MM.1S (cell line): Measurements from ENCODE around the gene GDPD5.

Source experiments
- DNase-seq: peaks from one replicate; pipeline ENCODE4 v3.0.0-alpha.2; 2015
- H2AFZ ChIP-seq: fragments of 300-600 bp; sonication (generic); 2 replicates; pipeline ENCODE4 v1.6.0; 2016; ENCODE audit warnings: antibody characterized with exemption, low read length
- H3F3A ChIP-seq: fragments of 300-600 bp; sonication (generic); 2 replicates; pipeline ENCODE4 v1.6.1; 2016; ENCODE audit warnings: mild to moderate bottlenecking, antibody characterized with exemption, low read length, moderate library complexity, mixed read lengths; ENCODE audit not compliant: insufficient read depth
- H3K27ac ChIP-seq: fragments of 300-600 bp; sonication (generic); 2 replicates; pipeline ENCODE4 v1.5.1; 2016; ENCODE audit warnings: mild to moderate bottlenecking, low read length
- H3K27me3 ChIP-seq: fragments of 300-600 bp; sonication (generic); replicated peaks from 2 replicates; pipeline ENCODE4 v1.6.0; 2016; ENCODE audit warnings: low read length; ENCODE audit not compliant: insufficient read depth
- H3K36me3 ChIP-seq: fragments of 300-600 bp; sonication (generic); replicated peaks from 2 replicates; pipeline ENCODE4 v1.6.1; 2016; ENCODE audit warnings: mild to moderate bottlenecking, low read length, mixed read lengths; ENCODE audit not compliant: insufficient read depth
- H3K4me1 ChIP-seq: fragments of 300-600 bp; sonication (generic); 2 replicates; pipeline ENCODE4 v1.6.1; 2016; ENCODE audit warnings: low read length, mixed read lengths
- H3K4me2 ChIP-seq: fragments of 300-600 bp; sonication (generic); 2 replicates; pipeline ENCODE4 v1.6.0; 2016; ENCODE audit warnings: low read depth, low read length
- H3K4me3 ChIP-seq: fragments of 300-600 bp; sonication (generic); 2 replicates; pipeline ENCODE4 v1.5.1; 2016; ENCODE audit warnings: low read length, mixed read lengths
- H3K79me2 ChIP-seq: fragments of 300-600 bp; sonication (generic); 2 replicates; pipeline ENCODE4 v1.6.1; 2016; ENCODE audit warnings: mixed run types, low read length, mixed read lengths
- H3K9ac ChIP-seq: fragments of 300-600 bp; sonication (generic); 2 replicates; pipeline ENCODE4 v1.6.1; 2016; ENCODE audit warnings: low read length, mixed read lengths
- H3K9me2 ChIP-seq: fragments of 300-600 bp; sonication (generic); replicated peaks from 2 replicates; pipeline ENCODE4 v1.6.1; 2016; ENCODE audit warnings: mild to moderate bottlenecking, low read length, mixed read lengths; ENCODE audit not compliant: insufficient read depth
- H3K9me3 ChIP-seq: fragments of 300-600 bp; sonication (generic); replicated peaks from 2 replicates; pipeline ENCODE4 v1.6.1; 2016; ENCODE audit warnings: mild to moderate bottlenecking, low read length, mixed read lengths; ENCODE audit not compliant: insufficient read depth
- H4K20me1 ChIP-seq: fragments of 300-600 bp; sonication (generic); 2 replicates; pipeline ENCODE4 v1.6.1; 2016; ENCODE audit warnings: mild to moderate bottlenecking, low read length, moderate library complexity, mixed read lengths; ENCODE audit not compliant: insufficient read depth
- EZH2 ChIP-seq: fragments of 300-600 bp; sonication (generic); optimal IDR thresholded peaks from 2 replicates; pipeline ENCODE3; 2017; ENCODE audit warnings: low read depth, mild to moderate bottlenecking, antibody characterized with exemption, low read length, mixed read lengths
- EZH2phosphoT487 ChIP-seq: fragments of 300-600 bp; sonication (generic); IDR thresholded peaks from 2 replicates; pipeline ENCODE4 v1.6.1; 2018; ENCODE audit warnings: antibody characterized with exemption, low read length
- TF ChIP-seq, protein P1 (sequence below): fragments of 300-600 bp; sonication (generic); IDR thresholded peaks from 2 replicates; pipeline ENCODE4 v1.5.1; 2016; ENCODE audit warnings: antibody characterized with exemption, low read length, mixed read lengths

The GDPD5 gene

DNA sequence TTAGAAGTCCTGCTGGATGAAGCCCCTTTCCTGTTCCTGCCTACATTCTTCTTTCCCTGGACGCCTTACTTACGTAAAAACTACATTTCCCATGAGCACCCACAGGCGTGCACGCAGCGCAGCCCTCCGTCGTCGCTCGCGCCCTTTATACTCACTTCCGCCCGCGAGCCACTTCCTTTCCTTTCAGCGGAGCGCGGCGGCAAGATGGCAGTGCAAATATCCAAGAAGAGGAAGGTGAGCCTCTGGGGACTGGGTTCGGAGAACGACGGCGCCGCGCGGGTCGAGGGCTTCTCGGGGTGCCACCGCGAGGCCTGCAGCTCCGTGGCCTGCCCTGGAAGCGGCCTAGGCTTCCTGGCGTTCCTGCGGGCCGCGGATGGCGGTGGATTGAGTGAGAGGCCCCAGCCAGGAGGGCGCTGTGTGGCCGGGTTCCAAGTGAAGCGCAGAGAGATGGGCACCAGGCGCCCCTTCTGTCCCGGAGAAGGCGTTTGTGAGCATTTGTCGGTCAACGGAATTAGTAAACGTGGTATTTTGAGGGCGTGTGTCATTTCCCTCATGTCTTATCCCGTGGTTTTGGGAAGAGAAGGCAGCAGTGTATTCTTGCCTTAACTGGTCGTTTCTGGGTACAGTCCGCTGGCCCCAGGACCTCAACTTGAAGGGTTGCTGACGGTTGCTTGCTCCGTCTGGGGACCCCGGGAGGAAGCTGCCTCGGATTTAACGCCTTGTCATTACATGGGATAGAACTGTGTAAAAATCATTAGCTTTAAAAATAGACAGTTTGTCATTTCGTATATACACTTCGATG is 126.2 kb downstream of the GDPD5 start, which contains the start of gene RPS3:
RPS3 (plus strand) TSS at position 175 of the 802 bp plus-strand sequence; CDS start at position 205, 30 bp downstream.
- TF ChIP-seq, protein P1, sequence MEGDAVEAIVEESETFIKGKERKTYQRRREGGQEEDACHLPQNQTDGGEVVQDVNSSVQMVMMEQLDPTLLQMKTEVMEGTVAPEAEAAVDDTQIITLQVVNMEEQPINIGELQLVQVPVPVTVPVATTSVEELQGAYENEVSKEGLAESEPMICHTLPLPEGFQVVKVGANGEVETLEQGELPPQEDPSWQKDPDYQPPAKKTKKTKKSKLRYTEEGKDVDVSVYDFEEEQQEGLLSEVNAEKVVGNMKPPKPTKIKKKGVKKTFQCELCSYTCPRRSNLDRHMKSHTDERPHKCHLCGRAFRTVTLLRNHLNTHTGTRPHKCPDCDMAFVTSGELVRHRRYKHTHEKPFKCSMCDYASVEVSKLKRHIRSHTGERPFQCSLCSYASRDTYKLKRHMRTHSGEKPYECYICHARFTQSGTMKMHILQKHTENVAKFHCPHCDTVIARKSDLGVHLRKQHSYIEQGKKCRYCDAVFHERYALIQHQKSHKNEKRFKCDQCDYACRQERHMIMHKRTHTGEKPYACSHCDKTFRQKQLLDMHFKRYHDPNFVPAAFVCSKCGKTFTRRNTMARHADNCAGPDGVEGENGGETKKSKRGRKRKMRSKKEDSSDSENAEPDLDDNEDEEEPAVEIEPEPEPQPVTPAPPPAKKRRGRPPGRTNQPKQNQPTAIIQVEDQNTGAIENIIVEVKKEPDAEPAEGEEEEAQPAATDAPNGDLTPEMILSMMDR, result peak; percentile 33
- no peak for TF ChIP-seq EZH2
- H3K4me1 ChIP-seq, result peaks cover 15% of the 10 kb centered on the region
- H3K27ac ChIP-seq, result peak within 1 kb of the TSS; percentile 82
- no peaks in the 10 kb centered on the region for H3K9me3 ChIP-seq
- H3K4me3 ChIP-seq, result peak within 1 kb of the TSS; percentile 96
- H3F3A ChIP-seq, result peaks cover 36% of the 10 kb centered on the region
- peak within 1 kb of the TSS; percentile 97 for H3K9ac ChIP-seq
- H3K36me3 ChIP-seq, result peaks cover 23% of the 10 kb centered on the region
- H3K4me2 ChIP-seq, result peak within 1 kb of the TSS; percentile 84
- H3K27me3 ChIP-seq, result no peaks in the 10 kb centered on the region
- peaks cover 37% of the 10 kb centered on the region for H4K20me1 ChIP-seq
- H2AFZ ChIP-seq, result peak within 1 kb of the TSS; percentile 50; the same call in 1 of the 2 replicates
- H3K9me2 ChIP-seq, result no peaks in the 10 kb centered on the region
- peak; percentile 91 for DNase-seq
- H3K79me2 ChIP-seq, result peaks cover 53% of the 10 kb centered on the region

DNA sequence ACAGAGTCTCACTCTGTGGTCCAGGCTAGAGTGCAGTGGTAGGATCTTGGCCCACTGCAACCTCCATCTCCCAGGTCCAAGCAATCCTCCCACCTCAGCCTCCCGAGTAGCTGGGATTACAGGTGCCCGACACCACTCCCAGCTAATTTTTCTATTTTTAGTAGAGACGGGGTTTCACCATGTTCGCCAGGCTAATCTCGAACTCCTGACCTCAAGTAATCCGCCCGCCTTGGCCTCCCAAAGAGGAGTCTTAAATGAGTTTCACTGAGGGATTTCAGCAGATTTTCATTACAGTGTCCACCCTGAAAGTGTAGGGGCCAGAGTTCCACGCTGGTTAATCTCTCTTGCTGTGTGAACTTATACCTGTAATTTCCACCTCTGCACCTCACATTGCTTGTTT is 126.8 kb downstream of the GDPD5 start:
- Histone ChIP-seq H3K27ac (no peak overlapping the region), H3K27me3 (no peaks in the 10 kb centered on the region), H3K4me1 (peaks cover 15% of the 10 kb centered on the region), H3K36me3 (peaks cover 17% of the 10 kb centered on the region), H3K9ac (no peak overlapping the region), H3K79me2 (peaks cover 47% of the 10 kb centered on the region), H3K9me3 (no peaks in the 10 kb centered on the region), H2AFZ (peak overlapping the region; percentile 50; the same call in 1 of the 2 replicates), H3F3A (peaks cover 33% of the 10 kb centered on the region), H3K9me2 (no peaks in the 10 kb centered on the region), H3K4me2 (peak overlapping the region; percentile 42; the same call in 1 of the 2 replicates), H3K4me3 (no peak overlapping the region), H4K20me1 (peaks cover 31% of the 10 kb centered on the region)
- DNase-seq, result no peak
- TF ChIP-seq, protein P1, result no peak
- TF ChIP-seq EZH2, result no peak
- no peak for TF ChIP-seq EZH2phosphoT487

DNA sequence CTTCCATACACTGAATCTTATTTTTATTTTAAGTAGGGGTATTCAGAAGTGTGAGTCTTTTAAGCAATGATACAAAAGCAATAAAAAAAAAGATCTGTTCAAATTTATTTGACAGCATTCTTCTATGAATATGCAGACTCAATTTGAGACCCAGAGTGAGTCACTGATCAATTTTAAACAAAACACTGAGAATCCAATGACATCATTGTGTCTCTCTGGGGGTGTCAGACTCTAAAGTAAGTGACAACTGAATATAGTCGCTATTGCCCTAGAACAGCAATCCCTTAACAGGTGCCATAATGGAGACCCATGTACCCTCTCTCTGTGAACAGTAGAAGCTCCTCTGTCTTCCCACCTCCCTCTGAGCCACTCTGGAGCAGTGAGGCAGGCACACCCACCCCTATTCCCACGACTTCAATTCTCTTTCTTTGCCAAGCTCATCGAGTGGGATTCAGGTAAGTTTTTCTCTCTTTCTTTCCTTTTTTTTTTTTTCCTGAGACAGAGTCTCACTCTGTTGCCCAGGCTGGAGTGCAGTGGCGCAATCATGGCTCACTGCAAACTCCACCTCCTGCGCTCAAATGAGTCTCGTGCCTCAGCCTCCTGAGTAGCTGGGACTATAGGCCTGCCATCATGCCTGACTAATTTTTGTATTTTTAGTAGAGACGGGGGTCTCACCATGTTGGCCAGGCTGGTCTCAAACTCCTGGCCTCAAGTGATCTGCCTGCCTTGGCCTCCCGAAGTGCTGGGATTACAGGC is 131.5 kb downstream of the GDPD5 start:
- Histone ChIP-seq H3K9ac (no peak overlapping the region), H2AFZ (no peak overlapping the region), H3K79me2 (peaks cover under 1% of the 10 kb centered on the region; the same call in 1 of the 2 replicates), H3K36me3 (no peaks in the 10 kb centered on the region), H3K4me3 (no peak overlapping the region), H4K20me1 (no peaks in the 10 kb centered on the region), H3K27ac (no peak overlapping the region), H3K4me1 (no peaks in the 10 kb centered on the region; the same call in 1 of the 2 replicates), H3K9me2 (no peaks in the 10 kb centered on the region), H3F3A (no peaks in the 10 kb centered on the region), H3K4me2 (no peak overlapping the region), H3K27me3 (no peaks in the 10 kb centered on the region), H3K9me3 (no peaks in the 10 kb centered on the region)
- TF ChIP-seq EZH2, result no peak
- TF ChIP-seq, protein P1, result no peak
- no peak for TF ChIP-seq EZH2phosphoT487
- DNase-seq, result no peak
